ENCODE data around the gene CNOT6L.
"Not testable (repeated sequence)": the region's sequence is repeated elsewhere in the genome, so short reads cannot be mapped to it uniquely, and the experiment has no call there.

The CNOT6L gene

GRCh38 chr4:77721073-77721472, 98.1 kb downstream of the CNOT6L start:
- Histone ChIP-seq H3K27me3 (no peaks in the 10 kb centered on the region), H4K20me1 (no peaks in the 10 kb centered on the region), H3K4me2 (no peak overlapping the region), H3K9ac (no peak overlapping the region), H3K4me1 (no peaks in the 10 kb centered on the region), H3K27ac (no peak overlapping the region), H3K4me3 (no peak overlapping the region), H3K9me3 (no peaks in the 10 kb centered on the region), H3K36me3 (peaks cover 67% of the 10 kb centered on the region)
- no peak for TF ChIP-seq Cebpa-rat (IDR thresholded peaks at IDR 0.05)

GRCh38 chr4:77718500-77718899, 100.7 kb downstream of the CNOT6L start:
- H3K4me3 ChIP-seq, H3K9me3 ChIP-seq, H4K20me1 ChIP-seq, H3K4me1 ChIP-seq, H3K27me3 ChIP-seq, H3K27ac ChIP-seq, H3K4me2 ChIP-seq, H3K9ac ChIP-seq: not testable (repeated sequence)
- peaks cover 52% of the 10 kb centered on the region for H3K36me3 ChIP-seq

DNA sequence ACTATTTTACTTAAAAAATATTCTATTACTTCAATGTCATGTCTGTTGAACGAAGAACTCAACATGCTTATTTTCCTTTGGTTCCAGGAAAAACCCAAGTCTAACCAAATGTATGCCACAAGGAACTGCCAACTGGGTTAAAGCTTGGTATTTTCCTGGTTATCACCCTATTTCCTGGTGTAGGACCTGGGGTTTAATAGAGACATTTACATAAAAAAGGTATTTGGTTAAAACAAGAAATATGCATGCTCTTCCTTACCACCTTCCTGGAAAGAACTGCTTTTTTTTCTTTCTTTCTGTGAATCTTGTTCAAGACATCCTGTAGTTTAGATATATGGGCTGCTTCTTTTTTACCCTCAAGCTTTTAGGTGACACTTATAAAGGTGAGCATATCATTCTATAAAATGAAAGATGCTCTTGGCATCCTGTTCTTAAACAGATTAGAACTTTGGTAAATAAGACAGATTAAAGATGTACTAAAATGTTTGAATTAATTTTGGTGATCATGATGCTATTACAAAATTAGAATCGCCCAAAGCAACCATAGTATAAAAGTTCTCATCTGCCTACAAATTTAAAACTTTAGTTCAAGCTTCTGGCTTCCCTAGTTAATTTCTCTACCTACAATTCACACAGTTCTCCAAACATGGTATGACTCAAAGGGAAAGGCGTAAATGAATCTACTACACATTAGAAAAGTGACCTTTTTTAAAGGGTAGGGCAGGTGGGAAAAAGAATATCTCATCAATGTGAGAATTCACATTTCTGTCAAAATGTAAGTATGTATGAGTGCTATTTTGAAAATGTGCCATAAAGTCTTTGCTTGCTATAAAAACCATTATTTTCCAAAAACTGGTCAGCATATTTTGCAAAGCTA, 103.5 kb downstream of the CNOT6L start:
- Histone ChIP-seq H3K9ac (no peak overlapping the region), H3K27me3 (no peaks in the 10 kb centered on the region), H3K4me2 (no peak overlapping the region), H3K36me3 (peaks cover 28% of the 10 kb centered on the region), H3K4me3 (no peak overlapping the region), H3K4me1 (no peaks in the 10 kb centered on the region), H3K9me3 (no peaks in the 10 kb centered on the region), H4K20me1 (no peaks in the 10 kb centered on the region), H3K27ac (no peak overlapping the region)
- no peak for TF ChIP-seq Cebpa-rat (IDR thresholded peaks at IDR 0.05)

DNA sequence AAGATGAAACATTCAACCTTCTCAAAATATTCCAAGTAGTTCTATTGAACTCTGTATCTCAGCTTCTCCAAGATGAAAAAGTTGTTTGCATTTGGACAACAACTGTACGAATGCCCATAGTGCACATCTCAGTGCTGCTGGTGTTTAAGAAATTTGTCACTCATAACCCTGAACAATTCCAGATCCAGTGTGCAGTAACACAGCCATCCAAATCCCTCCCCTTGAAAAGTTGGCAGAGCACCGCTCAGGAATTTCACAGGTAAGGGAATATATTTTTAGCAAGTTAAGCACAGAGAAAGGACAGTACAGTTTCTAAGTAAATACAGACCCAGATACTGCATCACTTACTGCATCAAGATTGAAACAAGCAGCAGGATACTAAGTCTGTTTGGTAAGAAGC, 104.7 kb downstream of the CNOT6L start:
- Histone ChIP-seq H3K27me3 (no peaks in the 10 kb centered on the region), H3K4me3 (no peak overlapping the region), H3K36me3 (peaks cover 21% of the 10 kb centered on the region), H3K4me1 (no peaks in the 10 kb centered on the region), H3K4me2 (no peak overlapping the region), H3K9ac (no peak overlapping the region), H3K9me3 (no peaks in the 10 kb centered on the region), H3K27ac (no peak overlapping the region), H4K20me1 (no peaks in the 10 kb centered on the region)
- TF ChIP-seq Cebpa-rat (IDR thresholded peaks at IDR 0.05): no peak

- Histone ChIP-seq H3K9ac (no peak overlapping the region), H3K36me3 (peaks cover 16% of the 10 kb centered on the region), H3K27me3 (no peaks in the 10 kb centered on the region)
Observed at GRCh38 chr4:77713884-77714283, 105.3 kb downstream of the CNOT6L start.

GRCh38 chr4:77712675-77713074, 106.5 kb downstream of the CNOT6L start:
- Histone ChIP-seq H3K9me3 (no peaks in the 10 kb centered on the region), H3K36me3 (peaks cover 13% of the 10 kb centered on the region), H3K9ac (no peak overlapping the region), H3K4me2 (no peak overlapping the region), H3K27me3 (no peaks in the 10 kb centered on the region), H3K27ac (no peak overlapping the region), H3K4me1 (no peaks in the 10 kb centered on the region), H4K20me1 (no peaks in the 10 kb centered on the region), H3K4me3 (no peak overlapping the region)
- TF ChIP-seq Cebpa-rat (IDR thresholded peaks at IDR 0.05): no peak

More at GRCh38 chr4:77713884-77714283, 105.3 kb downstream of the CNOT6L start:
- Histone ChIP-seq H3K9me3 (no peaks in the 10 kb centered on the region), H3K27ac (no peak overlapping the region), H4K20me1 (no peaks in the 10 kb centered on the region), H3K4me3 (no peak overlapping the region), H3K4me1 (no peaks in the 10 kb centered on the region), H3K4me2 (no peak overlapping the region)
- TF ChIP-seq Cebpa-rat (IDR thresholded peaks at IDR 0.05): no peak

- Histone ChIP-seq H4K20me1 (no peaks in the 10 kb centered on the region), H3K9ac (no peak overlapping the region), H3K27ac (no peak overlapping the region), H3K9me3 (no peaks in the 10 kb centered on the region), H3K27me3 (no peaks in the 10 kb centered on the region), H3K36me3 (peaks cover 11% of the 10 kb centered on the region; the same call in 1 of the 2 replicates), H3K4me3 (no peak overlapping the region), H3K4me1 (no peaks in the 10 kb centered on the region), H3K4me2 (no peak overlapping the region)
- no peak for TF ChIP-seq Cebpa-rat (IDR thresholded peaks at IDR 0.05)
Observed at GRCh38 chr4:77711469-77711868, 107.7 kb downstream of the CNOT6L start.

DNA sequence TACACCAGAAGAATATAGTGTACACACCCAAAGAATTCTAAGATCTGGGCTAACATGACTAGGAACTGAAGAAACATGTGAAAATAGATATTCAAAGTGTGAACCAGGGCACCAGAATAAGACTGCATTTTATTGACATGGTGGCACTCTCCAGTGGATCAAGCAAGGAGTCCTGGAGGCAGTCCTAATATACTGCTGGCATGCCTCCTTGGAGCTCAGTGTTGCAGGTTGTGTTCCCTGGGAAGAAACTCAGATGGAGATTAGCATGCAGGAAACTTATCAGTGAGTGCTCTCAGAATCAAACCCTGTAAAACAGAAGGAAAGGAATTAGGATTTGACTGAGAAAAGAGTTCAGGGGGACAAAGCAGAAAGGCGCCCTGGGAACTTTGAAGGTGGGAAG, 108.5 kb downstream of the CNOT6L start:
- Histone ChIP-seq H3K4me3 (no peak overlapping the region), H3K36me3 (peaks cover 11% of the 10 kb centered on the region; the same call in 1 of the 2 replicates), H3K4me1 (no peaks in the 10 kb centered on the region), H3K9me3 (no peaks in the 10 kb centered on the region), H3K9ac (no peak overlapping the region), H3K27me3 (no peaks in the 10 kb centered on the region), H3K27ac (no peak overlapping the region), H4K20me1 (no peaks in the 10 kb centered on the region), H3K4me2 (no peak overlapping the region)
- no peak for TF ChIP-seq Cebpa-rat (IDR thresholded peaks at IDR 0.05)

DNA sequence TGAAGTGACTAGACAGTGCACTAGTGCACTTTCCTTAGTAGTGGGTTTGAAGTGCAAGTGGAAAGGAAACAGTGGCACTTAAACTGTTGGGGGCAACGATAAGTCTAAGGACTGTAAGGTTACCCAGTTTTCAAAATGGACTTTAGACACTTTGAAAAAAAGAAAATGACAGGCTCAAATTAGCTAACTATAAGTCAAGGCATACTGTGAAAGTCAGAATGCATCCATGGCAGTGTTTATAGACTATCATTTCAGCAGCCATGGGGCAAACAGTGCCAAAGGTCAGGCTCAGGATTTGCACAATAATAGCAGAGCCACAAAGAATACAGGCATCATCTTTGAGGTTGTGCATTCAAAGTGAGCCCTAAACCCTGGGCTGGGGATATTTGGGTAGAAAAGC, 109.1 kb downstream of the CNOT6L start:
- H3K4me2 ChIP-seq: no peak overlapping the region
- no peak for TF ChIP-seq Cebpa-rat (IDR thresholded peaks at IDR 0.05)
- H3K27me3 ChIP-seq: no peaks in the 10 kb centered on the region
- H3K9ac ChIP-seq: no peak overlapping the region
- H3K4me3 ChIP-seq: no peak overlapping the region
- H4K20me1 ChIP-seq: no peaks in the 10 kb centered on the region
- peaks cover 4% of the 10 kb centered on the region; the same call in 1 of the 2 replicates for H3K36me3 ChIP-seq
- no peaks in the 10 kb centered on the region for H3K4me1 ChIP-seq
- H3K27ac ChIP-seq: no peak overlapping the region
- no peaks in the 10 kb centered on the region for H3K9me3 ChIP-seq

GRCh38 chr4:77706717-77707116, 112.5 kb downstream of the CNOT6L start:
- no peak overlapping the region for H3K27ac ChIP-seq
- H3K4me2 ChIP-seq: no peak overlapping the region
- H4K20me1 ChIP-seq: no peaks in the 10 kb centered on the region
- TF ChIP-seq Cebpa-rat (IDR thresholded peaks at IDR 0.05): no peak
- H3K4me3 ChIP-seq: no peak overlapping the region
- H3K9me3 ChIP-seq: no peaks in the 10 kb centered on the region
- H3K27me3 ChIP-seq: no peaks in the 10 kb centered on the region
- H3K36me3 ChIP-seq: no peaks in the 10 kb centered on the region
- no peaks in the 10 kb centered on the region for H3K4me1 ChIP-seq
- no peak overlapping the region for H3K9ac ChIP-seq

All from BLaER1 (cell line).